ENCODE measurements around the gene SEC31A.
"Not testable (repeated sequence)": the region's sequence is repeated elsewhere in the genome, so short reads cannot be mapped to it uniquely, and the experiment has no call there.

Gene SEC31A, protein sequence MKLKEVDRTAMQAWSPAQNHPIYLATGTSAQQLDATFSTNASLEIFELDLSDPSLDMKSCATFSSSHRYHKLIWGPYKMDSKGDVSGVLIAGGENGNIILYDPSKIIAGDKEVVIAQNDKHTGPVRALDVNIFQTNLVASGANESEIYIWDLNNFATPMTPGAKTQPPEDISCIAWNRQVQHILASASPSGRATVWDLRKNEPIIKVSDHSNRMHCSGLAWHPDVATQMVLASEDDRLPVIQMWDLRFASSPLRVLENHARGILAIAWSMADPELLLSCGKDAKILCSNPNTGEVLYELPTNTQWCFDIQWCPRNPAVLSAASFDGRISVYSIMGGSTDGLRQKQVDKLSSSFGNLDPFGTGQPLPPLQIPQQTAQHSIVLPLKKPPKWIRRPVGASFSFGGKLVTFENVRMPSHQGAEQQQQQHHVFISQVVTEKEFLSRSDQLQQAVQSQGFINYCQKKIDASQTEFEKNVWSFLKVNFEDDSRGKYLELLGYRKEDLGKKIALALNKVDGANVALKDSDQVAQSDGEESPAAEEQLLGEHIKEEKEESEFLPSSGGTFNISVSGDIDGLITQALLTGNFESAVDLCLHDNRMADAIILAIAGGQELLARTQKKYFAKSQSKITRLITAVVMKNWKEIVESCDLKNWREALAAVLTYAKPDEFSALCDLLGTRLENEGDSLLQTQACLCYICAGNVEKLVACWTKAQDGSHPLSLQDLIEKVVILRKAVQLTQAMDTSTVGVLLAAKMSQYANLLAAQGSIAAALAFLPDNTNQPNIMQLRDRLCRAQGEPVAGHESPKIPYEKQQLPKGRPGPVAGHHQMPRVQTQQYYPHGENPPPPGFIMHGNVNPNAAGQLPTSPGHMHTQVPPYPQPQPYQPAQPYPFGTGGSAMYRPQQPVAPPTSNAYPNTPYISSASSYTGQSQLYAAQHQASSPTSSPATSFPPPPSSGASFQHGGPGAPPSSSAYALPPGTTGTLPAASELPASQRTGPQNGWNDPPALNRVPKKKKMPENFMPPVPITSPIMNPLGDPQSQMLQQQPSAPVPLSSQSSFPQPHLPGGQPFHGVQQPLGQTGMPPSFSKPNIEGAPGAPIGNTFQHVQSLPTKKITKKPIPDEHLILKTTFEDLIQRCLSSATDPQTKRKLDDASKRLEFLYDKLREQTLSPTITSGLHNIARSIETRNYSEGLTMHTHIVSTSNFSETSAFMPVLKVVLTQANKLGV

DNA sequence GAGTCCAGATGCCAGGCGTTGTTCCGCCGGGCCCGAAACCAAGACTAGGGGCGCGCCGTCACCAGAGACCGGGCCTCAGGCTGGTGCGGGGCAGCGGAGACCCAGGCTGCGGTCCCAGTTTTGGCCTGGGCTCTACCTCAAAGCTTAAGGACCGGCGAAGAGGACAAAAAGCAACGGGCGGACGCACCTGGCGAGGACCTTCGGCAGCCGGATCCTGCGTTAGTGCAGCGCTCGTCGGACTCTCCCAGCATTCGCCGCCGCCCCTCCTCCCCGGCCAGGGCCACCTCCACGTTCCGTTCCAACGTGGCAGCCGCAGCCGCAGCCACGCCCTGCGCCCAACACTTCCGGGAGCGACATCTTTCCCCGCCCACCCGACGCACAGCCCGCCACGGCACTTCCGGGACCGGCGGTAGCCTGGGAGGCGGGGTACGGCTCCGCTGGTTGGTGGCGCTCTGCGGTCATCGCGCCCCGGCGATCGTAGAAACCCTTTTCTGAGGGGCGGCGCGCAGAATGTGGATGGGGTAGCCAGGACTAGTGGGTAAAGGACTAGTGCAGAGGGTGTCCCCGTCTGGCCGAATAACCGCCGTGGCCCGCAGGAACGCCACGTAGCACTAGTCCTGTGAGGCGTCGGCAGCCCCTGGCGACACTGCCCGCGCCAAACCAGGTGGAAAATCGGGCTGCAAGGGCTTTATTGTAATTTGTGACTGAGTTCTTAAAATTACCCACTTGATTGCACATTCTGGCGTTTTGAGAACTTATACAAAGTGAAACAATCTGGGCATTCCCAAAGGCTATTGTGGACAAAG, at the start of gene SEC31A:
Gene SEC31A (minus strand): TSS at position 253 of the 806 bp plus-strand sequence. CDS start 9,217 bp downstream, outside the sequence.
- peak; percentile 97 to 98 for DNase-seq

DNA sequence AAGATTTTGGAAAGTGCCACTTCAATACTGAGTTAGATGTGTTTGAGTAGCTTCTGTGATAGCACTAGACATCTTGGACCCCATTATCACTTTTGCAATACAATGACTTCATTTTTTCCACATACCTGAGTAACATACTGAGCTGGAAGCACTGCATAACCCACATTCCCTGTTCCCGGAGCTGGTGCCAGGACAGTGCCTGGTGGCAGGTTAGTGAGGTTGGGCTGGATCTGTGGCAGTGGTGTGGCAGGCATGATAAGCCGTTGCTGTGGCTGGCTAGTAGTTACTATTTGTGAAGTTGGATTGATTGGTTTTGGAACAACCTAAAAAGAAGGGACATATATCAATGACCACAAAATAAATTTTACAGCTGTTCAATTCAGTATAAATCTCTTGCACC, 48.5 kb upstream of the SEC31A start:
- DNase-seq = no peak

DNA sequence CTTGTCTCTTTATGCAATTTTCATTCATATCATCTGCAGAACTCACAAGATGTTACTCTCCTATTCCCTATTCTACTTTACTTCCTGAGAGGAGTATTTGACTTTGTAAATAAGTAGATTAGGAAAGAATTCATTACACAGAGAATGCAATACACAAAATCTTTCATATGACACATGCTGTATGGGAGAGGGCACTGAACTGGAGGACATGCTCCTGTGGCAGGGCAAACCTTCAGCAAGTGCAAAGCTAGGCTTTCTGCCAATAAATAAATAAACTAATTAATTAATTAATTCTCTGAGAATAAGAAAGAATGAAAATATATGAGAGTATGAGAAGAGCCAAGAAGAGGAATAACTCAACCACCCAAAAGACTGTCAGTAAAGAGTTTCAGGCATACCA, 43.5 kb upstream of the SEC31A start:
- no peak for DNase-seq

DNA sequence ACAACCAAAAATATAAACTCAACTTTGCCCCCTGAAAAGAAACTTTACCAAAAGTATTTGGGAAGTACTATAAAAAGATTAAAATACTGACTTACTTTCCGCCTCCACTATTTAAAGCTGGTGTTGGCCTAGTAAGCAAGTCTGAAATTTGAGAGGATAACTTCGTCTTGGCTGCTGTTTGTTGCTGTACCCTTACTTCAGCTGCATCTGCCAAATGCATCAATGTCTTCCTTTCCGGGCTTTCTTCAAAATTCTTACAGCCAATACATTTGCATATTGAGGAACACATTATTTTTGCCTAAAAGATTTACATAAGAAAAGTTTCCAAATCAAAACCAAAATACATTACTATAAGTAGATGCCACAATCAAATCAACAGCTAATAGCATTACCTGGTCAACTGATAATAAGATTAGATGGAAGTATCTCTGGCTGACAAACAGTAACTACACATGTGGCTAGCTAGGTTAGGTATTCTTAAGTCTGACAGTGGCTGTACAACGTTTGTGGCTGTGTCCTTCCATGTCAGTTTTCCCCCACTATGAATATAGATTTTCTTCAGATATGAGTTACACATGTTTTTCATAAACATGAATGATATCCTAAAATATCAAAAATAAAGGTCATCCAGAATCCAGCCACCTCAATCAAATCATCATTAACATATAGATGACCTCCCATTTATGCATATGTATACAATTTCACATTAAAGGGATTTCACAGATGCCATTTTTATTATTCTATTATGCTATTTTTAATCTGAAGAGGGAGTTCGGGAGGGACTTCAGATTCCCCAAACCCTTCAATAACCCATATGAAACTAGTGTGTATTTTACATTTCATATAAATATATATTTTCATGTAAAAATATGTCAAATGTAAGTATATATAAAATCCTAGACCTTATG, 40.1 kb upstream of the SEC31A start:
- no peak for DNase-seq

DNA sequence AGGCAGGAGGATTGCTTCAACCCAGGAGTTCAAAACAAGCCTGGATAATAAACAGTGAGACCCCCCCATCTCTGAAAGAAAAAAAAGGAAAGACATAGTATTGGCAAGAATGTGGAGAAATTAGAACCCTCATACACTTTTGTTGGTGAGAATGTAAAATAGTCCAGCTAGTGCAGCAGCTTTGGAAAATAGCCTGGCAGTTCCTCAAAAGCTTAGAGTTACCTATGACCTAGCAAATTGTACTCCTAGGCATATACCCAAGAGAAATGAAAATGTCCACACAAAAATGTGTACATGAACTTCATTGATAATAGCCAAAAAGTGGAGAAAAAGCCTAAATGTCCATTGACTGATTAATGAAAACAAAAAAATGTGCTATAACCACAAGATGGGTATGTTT, 30.8 kb upstream of the SEC31A start:
- DNase-seq = no peak

DNA sequence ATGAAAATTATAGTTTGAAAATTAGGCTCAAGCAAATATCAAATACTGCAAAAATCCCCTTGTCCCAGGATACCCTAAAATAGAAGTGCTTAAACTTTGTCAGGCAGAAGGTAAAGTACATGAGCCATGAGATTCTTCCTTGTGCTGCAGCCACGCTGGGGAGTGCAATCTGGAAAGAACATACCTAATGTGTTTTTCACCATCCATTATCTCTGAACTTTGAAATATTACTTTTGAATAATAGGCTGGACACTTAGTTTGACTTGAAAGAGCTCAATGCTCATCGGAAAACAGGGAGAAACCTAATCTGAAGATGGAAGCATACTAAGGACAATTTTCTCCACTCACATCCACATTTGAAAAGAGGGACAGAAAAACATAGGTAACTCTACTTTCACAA, 28.4 kb upstream of the SEC31A start:
- DNase-seq = no peak

DNA sequence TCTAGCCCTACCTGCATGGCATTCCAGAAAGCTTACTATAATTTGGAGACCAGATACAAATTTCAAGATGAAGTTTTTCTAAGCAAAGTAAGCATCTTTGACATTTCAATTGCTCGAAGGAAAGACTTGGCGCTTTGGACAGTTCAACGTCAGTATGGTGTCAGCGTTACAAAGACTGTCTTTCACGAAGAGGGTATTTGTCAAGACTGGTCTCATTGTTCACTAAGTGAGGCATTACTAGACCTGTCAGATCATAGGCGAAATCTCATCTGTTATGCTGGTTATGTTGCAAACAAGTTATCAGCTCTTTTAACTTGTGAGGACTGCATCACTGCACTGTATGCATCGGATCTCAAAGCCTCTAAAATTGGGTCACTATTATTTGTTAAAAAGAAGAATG, 27.1 kb upstream of the SEC31A start:
- DNase-seq = no peak

DNA sequence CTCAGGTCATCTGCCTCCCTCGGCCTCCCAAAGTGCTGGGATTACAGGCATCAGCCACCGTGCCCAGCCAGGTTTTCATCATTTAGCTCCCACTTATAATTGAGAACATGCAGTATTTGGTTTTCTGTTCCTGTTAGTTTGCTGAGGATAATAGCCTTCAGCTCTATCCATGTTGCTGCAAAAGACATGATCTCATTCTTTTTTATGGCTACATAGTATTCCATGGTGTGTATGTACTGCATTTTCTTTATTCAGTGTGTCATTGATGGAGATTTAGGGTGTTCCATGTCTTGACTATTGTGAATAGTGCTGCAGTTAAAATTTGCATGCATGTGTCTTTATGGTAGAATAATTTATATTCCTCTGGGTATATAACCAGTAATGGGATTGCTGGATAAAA, 23.0 kb upstream of the SEC31A start:
- not testable (repeated sequence) for DNase-seq

DNA sequence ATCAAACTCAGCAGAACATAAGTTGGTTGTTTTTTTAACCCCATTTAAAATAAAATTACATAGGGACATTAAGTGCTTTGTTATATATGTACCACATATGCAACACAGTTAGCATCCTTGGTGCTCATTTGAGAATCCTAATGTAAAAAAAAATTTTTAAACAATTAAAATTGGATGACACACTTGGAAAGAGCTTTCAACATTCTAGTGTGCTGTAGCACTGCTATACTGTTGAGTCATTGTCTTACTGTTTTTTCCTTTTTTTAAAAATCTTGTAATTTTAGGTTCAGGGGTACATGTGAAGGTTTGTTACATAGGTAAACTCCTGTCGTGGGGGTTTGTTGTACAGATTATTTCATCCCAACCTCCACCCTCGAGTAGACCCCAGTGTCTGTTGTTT, 22.4 kb upstream of the SEC31A start:
- DNase-seq = no peak

DNA sequence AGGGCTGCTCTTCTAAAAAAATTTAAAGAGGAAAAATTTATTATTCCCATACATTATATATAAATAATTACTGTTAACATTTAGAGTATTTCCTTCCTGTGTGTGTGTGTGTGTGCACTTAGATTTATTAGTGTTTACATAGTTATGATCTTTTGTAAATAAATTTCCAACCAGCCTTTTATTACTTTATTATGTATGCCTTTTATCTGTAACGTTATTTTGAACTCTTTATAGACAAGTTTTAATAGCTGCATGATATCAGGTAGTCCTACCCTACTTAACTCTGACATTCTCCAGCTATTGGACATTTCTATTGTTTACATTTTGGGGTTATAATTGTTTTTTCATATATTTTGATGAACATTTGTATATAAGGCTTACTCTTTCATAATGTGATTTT, 18.4 kb upstream of the SEC31A start:
- no peak for DNase-seq

DNA sequence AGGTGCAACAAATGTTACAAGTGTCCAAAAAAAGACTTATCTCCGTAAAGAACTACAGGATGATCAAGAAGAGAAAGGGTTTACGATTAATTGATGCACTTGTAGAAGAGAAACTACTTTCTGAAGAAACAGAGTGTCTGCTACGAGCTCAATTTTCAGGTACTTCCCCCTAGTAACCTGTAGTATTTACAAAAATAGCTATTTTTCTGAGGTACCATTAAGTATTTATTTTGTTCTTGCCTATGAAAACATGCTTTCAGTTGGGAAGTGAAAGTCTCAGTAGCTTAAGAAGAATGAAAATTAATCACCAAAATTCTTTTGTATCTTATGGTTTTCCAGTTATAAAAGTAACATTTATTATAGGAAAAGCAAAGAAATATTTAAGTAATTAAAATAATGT, 15.5 kb upstream of the SEC31A start:
- no peak for DNase-seq

DNA sequence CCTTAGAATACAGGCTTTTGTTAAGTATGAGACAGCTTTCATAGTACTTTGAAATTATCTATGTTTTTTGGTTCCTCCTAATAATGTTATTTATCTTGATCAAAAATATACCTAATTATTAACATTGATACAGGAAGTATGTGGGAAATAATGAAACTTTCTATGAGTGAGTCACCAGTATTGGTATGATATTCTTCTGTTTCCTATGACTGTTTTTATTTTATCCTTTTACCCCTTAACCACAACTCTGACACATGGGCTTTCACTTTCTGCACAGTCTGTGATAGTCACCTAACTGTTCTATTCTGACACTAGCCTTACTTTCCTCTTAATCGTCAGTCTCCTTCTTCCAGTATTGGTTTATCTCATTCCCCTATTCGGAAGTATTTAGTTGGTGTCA, 14.3 kb upstream of the SEC31A start:
- peak; percentile 24 to 52 for DNase-seq

DNA sequence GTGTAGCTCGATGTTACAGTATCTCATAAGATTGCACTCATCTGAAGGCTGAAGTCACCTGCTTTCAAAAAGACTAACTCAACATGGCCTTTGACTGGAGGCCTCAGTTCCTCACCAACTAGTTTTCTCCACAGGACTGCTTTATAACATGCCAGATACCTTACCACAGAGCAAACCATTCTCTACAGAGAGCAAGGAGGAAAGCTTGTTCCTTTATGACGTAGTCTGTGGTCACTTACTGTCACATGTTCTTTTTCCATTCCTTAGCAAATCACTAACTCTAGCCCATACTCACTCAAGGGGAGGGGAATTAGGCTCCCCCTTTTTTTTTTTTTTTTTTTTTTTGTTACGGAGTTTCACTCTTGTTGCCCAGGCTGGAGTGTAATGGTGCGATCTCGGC, 12.8 kb upstream of the SEC31A start:
- no peak for DNase-seq

DNA sequence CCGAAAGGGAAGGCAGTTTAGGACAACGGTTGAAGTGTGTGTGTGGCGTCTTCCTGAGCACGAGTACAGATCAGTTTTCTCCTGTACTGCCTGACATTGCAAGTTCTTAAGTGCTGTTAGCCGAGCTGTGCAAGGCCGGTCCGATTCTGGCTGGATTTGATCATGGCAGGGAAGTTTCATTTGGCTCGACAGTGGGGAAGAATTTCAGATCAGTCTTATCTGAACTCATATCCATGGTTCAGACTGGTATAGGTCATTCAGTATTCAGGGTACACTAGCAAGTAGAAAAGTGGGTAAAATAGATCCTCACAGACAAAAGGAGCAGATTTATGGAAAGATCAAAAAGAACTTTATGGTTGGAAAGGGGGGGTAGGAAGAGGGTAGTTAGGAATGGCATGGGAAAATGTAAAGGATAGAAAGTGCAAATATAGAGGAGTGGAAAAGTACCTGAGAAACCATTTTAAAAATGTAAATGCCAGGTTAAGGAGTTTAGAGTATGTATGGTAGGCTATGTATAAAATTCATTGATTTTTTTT, 10.3 kb upstream of the SEC31A start:
- DNase-seq = no peak

DNA sequence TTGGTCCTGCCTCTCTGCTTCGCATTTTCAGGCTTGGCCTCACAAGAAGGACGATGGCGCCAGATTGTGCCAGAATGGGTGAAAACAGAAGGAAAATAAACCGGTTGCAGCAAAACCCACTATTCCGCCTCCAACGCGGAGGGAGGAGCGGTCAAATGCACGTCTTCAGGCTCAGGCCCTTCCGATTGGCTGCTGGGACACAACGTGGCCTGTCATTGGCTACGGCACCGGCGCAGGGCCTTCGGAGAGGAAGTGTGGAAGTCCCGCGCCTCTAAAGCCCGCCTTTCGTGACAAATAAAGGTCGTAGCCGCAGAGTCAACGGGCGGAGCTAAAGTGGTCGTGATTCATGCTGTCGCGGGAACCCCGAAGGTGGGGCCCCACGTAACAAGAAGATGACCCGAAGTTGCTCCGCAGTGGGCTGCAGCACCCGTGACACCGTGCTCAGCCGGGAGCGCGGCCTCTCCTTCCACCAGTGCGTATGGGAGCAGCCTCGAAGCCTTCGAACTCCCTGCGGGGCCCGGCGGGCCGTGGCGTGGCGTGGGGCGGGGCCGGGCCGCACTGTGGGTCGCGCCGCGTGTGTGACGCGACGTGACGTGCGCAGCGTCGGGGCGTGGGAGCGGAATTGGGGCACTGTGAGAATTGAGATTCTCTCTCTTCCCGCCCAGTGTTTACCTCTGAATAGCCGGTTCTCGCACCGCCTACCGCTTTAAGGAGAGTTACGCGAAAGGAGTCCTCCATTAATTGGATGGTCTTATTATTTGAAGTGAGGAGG, 9.6 kb upstream of the SEC31A start, which contains the start of gene THAP9:
Gene THAP9 (plus strand): TSS at position 325 of the 772 bp plus-strand sequence. CDS start 68 bp downstream, at position 393.
- peak; percentile 96 to 97 for DNase-seq

DNA sequence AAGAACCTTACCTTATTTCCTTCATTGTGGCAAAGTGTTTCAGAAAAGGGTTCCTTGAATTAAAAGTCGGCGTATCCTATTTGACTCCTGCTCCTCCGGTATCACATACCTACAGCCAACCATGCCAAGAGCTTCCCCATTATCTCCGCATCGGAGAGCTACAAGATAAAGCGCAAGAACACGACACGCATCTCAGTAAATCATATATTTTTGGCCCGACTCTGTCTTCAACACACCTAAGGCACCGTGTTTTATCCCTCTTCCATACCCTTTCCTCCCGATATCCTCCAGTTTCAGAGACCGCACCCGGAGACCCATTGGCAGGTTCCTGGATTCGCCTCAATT, 9.1 kb upstream of the SEC31A start:
- no peak for DNase-seq

DNA sequence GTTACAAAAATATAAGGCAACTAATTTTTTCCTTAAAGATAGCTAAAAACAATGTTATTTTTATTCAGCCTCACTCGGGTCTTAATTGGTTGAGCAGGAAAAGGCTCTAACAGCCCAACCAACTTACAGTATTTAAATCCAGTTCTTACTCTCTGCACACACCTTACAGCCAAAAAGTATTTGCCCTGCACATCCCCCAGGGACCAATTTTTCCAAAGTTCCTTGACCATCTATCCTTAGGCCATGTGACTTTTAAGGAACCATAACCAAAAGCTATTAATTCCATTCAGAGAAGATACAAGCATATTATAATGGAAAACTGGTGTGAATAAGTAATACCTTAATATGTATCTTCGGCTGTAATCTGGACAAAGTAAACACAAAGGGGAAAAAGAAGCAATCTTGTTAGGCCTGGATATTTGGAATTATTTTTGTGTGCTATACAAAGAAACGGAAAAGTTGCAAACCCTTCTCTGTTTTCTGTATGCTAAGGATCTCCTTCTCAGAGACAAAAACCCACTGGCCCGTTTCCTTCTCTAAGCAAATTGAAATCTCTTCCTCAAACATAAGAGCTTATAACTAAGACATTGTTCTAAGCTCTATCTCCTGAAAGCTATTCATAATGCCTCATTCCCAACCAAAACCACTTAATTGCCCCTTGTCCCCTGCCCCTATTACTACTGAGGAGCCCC, 8.6 kb upstream of the SEC31A start:
- DNase-seq = no peak

DNA sequence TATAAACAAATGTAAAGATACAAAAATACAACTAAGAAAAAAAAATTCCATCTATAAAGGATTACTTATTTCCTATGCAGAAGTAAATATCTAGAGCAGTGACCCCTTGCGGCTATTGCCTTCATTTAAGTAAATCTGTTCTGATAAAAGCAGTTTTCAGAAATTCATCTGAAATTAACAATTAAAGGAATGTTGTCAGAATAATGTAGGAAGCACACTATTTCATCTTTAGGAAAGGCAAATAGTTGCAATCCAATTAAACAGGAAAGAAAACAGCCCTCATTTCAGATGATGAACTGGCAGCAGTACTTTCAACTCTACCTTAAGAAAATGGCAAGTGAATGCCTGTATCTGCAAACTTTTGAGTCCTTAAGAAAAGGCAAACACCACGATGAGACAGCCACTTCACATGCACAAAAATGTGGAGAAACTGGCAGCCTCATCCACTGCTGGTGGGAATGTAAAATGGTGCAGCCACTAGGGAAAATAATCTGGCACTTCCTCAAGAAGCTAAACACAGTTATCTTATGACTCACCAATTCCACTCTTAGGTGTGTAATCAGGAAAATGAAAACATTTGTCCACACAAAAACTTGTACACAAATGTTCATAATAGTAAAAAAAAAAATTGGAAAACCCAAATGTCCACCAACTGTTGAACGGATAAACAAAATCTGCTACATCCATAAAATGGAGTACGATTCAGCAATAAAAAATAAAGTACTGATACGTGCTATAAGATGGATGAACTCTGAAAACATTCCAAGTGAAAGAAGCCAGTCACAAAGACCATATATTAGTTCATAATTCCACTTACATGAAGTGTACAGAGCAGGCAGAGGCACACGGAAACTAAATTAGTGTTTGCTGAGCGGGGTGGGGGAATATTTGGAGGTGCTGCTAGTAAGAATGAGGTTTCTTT, 7.6 kb upstream of the SEC31A start:
- no peak for DNase-seq

Data from stimulated activated CD4-positive, alpha-beta T cell treated with anti-CD3 and anti-CD28 coated beads, Interleukin-2, amount 100 ng/mL, for 24 hours (primary cell).